GM19035 (cell line): ENCODE results near the gene CELSR1.

Experiments
- ATAC-seq: cut with Tn5 transposase; IDR thresholded peaks from one replicate; pipeline ENCODE4 v1.9.1; 2021; ENCODE audit not compliant: unreplicated experiment

CELSR1 gene

DNA sequence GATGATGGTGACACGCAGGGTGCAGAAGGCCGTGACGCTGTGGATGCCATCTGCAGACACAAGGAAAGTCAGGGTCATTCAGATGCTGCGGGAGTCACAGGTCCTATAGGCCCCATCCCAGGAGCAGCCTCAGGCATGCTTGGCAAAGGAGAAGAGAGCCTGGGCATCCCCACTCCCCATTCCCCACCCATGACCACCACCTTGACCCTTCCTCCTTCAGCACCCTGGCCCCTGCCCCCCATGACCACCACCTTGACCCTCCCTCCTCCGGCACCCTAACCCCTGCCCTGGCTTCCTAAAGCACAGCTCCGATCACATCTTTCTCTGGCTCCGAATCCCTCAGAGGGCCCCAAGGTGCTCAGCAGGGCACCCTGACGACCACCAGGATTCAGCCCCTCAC, 73.1 kb downstream of the CELSR1 start:
- ATAC-seq = no peak

DNA sequence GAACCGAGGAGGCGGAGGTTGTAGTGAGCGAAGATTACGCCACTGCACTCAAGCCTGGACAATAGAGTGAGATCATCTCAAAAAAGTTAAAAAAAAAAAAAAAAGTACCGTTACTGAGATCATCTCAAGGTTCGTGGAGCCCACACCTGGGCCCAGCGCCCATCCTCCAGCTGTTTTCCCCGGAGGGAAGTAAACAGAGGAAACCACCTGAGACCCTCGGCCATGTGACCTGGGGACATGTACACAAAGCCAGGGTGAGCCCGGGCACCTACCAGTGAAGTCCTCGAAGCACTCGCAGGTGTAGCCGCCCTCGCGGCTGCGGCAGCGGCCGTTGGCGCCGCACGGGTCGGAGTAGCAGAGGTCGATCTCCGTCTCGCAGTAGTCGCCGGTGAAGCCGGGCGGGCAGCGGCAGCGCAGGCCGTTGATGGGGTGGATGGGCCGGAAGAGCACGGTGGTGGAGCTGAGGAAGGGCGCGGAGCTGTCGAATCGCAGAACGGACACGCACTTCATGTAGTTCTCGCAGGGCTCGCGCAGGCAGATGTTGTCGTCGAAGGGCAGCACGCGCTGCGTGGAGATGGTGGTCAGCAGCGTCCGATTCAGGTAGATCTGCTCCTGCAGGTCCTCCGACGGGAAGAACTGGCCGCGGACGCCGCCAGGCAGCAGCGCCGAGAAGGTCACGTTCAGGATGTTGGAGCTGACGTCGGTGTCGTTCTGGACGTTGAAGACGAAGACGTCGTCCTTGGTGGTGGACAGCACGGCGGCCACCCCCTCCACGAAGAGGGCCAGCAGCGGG, 73.8 kb downstream of the CELSR1 start:
- no peak for ATAC-seq

GRCh38 chr22:46462726-46463371, 74.6 kb downstream of the CELSR1 start:
- ATAC-seq = no peak

GRCh38 chr22:46461566-46462180, 75.7 kb downstream of the CELSR1 start:
- no peak for ATAC-seq

- ATAC-seq = no peak
These were observed 76.6 kb downstream of the CELSR1 start for GRCh38 chr22:46460857-46461256.

DNA sequence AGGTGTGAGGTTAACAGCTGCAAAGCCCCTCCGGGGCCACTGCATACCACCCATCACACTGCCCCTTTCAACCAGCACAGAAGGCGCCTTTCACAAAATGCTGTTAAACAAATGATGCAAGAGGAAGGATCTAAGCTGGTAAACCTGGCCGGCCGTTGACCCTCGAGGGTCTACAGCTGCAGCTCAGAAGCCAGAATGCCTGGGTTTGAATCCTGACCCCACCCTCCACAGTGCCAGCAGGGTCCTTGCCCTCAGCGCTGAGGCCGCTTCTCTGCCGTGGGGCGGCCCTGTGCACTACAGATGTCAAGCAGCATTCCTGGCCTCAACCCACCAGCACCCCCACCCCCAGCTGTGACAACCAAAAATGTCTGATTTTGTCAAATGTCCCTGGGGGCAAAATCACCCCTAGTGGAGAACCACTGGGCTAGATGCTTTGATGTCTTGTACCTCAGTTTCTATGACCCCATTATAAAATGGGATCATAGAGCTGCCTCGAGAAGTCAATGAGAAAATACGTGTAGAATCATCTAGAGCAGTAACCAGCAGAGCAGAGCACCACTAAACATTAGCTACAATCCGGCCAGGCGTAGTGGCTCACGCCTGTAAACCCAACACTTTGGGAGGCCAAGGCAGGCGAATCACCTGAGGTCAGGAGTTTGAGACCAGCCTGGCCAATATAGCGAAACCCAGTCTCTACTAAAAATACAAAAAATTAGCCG, 77.9 kb downstream of the CELSR1 start:
- no peak for ATAC-seq

DNA sequence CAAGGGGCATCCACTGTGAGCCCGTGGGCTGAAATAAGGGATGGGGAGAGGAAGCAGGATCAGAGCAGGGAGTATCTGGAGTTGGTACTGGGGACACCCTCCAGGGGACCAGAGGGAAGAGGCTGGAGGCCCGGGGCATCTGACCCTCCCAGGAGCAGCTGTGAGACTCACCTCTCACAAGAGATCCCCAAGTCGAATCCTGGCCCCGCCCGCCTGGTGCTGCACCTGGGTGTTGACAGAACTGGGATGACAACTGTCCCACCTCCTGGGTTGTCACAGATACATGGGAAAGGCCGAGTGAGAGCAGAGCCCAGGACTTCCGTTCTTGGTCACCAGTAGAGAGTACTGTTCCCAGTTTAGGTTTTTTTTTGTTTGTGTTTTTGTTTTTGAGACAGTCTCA, 78.9 kb downstream of the CELSR1 start:
- no peak for ATAC-seq

GRCh38 chr22:46457502-46458488, 79.6 kb downstream of the CELSR1 start:
- ATAC-seq = no peak

DNA sequence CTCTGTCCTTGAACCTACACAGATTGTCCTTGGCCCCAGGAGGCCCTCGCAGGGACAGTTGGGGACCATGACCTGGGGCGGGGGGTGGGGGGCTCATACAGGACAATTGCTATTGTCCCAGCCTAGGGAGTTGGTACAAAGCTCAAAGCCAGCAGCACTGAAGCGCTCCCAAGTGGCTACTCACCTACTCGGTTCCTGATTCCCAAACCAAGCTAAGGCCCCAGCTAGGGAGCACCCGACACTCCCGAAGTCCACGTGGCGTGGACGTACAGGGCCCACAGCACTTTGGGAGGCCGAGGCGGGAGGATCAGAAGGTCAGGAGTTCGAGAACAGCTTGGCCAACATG, 80.6 kb downstream of the CELSR1 start:
- no peak for ATAC-seq

DNA sequence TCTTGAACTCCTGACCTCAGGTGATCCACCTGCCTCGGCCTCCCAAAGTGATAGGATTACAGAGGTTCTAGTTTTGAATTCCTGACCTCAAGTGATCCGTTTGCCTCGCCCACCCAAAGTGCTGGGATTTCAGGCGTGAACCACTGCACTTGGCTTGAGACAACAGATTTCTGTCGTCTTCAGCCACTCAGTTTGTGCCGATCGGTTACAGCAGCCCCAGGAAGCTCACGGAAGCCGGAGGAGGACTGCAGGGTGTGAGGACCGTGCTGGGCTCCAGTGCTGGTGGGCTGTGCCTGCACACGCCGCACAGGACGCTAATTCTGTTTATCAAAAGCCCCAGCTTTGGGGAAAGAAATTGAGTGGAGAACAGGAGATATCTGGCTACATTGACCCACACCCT, 82.0 kb downstream of the CELSR1 start:
- no peak for ATAC-seq

DNA sequence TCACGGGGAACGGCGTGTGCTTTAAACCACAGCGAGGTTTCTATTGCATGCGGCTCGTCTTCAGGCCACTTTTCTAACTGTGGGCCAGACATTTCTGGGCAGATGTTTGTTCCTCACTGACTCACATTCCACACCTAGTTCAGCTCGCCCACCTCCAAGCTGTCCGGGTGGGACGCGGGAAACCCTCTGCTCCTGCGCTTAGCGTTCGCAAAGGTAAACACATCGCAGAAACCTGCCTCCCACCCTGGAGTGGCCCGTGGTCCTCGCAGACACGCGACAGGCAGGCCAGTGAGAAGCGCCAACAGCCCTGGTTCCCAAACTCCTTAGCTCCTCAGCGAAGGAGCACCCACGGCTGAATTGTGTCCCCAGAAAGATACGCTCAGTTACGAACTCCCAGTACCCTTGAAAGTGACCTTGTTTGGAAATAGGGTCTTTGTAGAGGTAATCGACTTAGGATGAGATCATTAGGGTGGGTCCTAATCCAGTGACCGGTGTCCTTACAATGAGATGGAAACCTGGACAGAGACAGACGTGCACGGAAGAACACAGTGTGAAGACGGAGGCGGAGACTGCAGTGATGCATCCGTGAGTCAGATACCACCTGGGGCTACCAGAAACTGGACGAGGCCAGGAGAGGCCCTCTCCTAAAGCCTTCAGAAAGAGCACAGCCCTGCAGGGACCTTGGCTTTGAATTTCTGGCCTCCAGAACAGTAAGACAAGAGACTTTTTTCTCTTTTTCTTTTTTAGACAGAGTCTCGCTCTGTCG, 82.7 kb downstream of the CELSR1 start:
- no peak for ATAC-seq

DNA sequence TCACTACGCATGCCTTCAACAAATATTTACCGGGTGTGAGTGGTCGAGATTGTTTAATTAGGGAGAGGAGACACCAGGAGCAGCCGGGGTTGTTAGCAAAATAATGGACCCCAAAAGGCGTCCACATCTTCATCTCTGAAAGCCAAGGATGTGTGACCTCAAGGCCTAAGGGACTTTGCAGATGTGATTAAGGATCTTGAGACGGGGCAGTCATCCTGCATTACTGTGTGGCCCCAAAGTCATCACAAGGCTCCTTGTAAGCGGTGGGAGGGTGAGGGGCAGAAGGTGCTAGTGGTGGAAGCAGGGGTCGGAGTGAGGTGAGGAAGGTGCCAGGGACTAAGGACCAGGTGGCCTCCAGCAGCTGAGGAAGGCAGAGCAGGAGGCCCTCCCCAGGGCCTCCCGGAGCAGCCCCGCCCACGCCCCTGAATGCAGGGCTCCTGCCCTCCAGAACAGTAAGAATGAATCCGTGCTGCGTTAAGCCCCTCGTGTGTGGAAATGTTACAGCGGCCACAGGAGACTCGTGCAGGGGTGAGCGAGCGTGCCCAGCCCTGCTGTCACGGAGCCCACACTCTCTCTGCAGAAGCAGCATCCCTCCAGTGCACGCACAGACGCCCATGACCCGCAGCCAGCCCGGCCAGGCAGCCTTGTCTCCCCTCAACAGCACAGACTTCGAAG, 83.5 kb downstream of the CELSR1 start:
- no peak for ATAC-seq

- ATAC-seq = no peak
These were observed 84.2 kb downstream of the CELSR1 start for GRCh38 chr22:46453006-46453828.

- no peak for ATAC-seq
These were observed 85.0 kb downstream of the CELSR1 start for GRCh38 chr22:46452195-46453005.

DNA sequence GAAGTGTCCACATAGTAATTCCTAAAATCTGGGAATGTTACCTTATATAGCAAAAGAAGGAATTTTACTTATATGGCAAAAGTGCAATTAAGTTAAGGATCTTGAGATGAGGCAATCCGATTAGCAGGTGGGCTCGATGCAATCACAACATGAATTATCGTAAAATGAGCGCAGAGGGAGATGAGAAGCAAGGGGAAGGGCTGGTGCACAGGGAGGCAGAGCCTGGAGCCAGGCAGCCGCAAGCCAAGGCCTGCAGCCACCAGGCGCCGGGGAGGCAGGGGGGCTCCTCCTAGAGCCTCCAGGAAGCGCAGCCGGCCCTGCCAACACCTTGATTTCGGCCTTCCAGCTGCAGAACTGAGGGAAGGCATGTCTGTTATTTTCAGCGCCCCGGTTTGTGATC, 85.7 kb downstream of the CELSR1 start:
- no peak for ATAC-seq

DNA sequence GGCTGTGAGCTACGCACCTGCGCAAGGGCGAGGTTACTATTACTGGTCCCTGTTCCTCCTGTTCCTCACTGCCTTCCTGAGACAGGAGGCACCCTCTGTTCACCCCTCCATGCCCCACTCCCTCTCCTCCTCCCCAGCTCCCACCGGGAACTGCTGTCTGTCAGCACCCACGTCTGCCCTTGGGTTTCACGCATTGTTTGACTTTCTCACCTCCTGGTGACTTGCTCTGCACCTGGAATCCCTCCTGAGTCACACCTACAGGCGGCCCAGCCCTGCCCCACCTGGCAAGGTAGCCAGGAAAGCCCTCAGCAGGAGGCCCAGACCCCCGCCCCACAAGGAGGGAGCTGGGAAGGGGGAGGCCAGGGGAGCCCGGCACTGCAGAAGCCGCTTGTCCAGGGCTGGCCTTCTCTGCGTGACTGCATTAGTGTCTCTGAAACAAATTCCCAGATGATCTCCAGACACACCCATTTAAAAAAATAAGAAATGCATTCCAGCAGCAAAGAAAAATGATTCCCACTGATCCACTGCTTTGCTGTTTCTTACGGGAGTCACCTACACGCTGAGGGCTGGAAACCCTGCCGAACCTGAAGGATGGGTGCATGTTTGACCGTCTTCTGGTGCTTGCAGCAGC, 86.4 kb downstream of the CELSR1 start:
- no peak for ATAC-seq
